BLaER1 (cell line): ENCODE measurements around the gene ANO10.
"Not testable (repeated sequence)": the region's sequence is repeated elsewhere in the genome, so short reads cannot be mapped to it uniquely, and the experiment has no call there.

Source experiments
- H3K27ac ChIP-seq: shearing (Covaris generic); formaldehyde crosslinking; 2 replicates; pipeline ENCODE4 v1.8.1; 2022
- H3K27me3 ChIP-seq: shearing (Covaris generic); formaldehyde crosslinking; 2 replicates; pipeline ENCODE4 v1.8.1; 2022
- H3K36me3 ChIP-seq: shearing (Covaris generic); formaldehyde crosslinking; 2 replicates; pipeline ENCODE4 v1.8.1; 2022
- H3K4me1 ChIP-seq: shearing (Covaris generic); formaldehyde crosslinking; 2 replicates; pipeline ENCODE4 v1.8.1; 2022
- H3K4me2 ChIP-seq: shearing (Covaris generic); formaldehyde crosslinking; 2 replicates; pipeline ENCODE4 v1.8.1; 2022
- H3K4me3 ChIP-seq: shearing (Covaris generic); formaldehyde crosslinking; 2 replicates; pipeline ENCODE4 v1.8.1; 2022
- H3K9ac ChIP-seq: shearing (Covaris generic); formaldehyde crosslinking; 2 replicates; pipeline ENCODE4 v1.8.1; 2022
- H3K9me3 ChIP-seq: shearing (Covaris generic); formaldehyde crosslinking; 2 replicates; pipeline ENCODE4 v1.8.1; 2022
- H4K20me1 ChIP-seq: shearing (Covaris generic); formaldehyde crosslinking; 2 replicates; pipeline ENCODE4 v1.8.1; 2022
- Cebpa-rat ChIP-seq: shearing (Covaris generic); IDR thresholded peaks from 2 replicates; pipeline ENCODE4 v1.8.1; 2022

The ANO10 gene

GRCh38 chr3:43485931-43486330, 135.9 kb downstream of the ANO10 start:
- H3K4me3 ChIP-seq: no peak overlapping the region
- no peak overlapping the region for H3K4me2 ChIP-seq
- H3K36me3 ChIP-seq: no peaks in the 10 kb centered on the region; the same call in 1 of the 2 replicates
- no peak overlapping the region for H3K27ac ChIP-seq
- H3K9me3 ChIP-seq: peaks cover 17% of the 10 kb centered on the region
- H4K20me1 ChIP-seq: no peaks in the 10 kb centered on the region
- no peaks in the 10 kb centered on the region for H3K27me3 ChIP-seq
- peaks cover 12% of the 10 kb centered on the region; the same call in 1 of the 2 replicates for H3K4me1 ChIP-seq
- no peak overlapping the region for H3K9ac ChIP-seq
- TF ChIP-seq Cebpa-rat: no peak

GRCh38 chr3:43484926-43485488, 136.8 kb downstream of the ANO10 start:
- Histone ChIP-seq H3K27me3 (no peaks in the 10 kb centered on the region), H4K20me1 (no peaks in the 10 kb centered on the region), H3K4me1 (peaks cover 12% of the 10 kb centered on the region; the same call in 1 of the 2 replicates), H3K9ac (no peak overlapping the region), H3K4me2 (no peak overlapping the region), H3K4me3 (no peak overlapping the region), H3K36me3 (no peaks in the 10 kb centered on the region; the same call in 1 of the 2 replicates), H3K27ac (no peak overlapping the region), H3K9me3 (peaks cover 17% of the 10 kb centered on the region)
- TF ChIP-seq Cebpa-rat: no peak

GRCh38 chr3:43481375-43481774, 140.4 kb downstream of the ANO10 start:
- no peaks in the 10 kb centered on the region; the same call in 1 of the 2 replicates for H3K36me3 ChIP-seq
- H3K9ac ChIP-seq: no peak overlapping the region
- no peak overlapping the region for H3K4me2 ChIP-seq
- TF ChIP-seq Cebpa-rat: no peak
- H3K27ac ChIP-seq: no peak overlapping the region
- H3K4me1 ChIP-seq: peaks cover 12% of the 10 kb centered on the region; the same call in 1 of the 2 replicates
- H3K9me3 ChIP-seq: peaks cover 17% of the 10 kb centered on the region
- H4K20me1 ChIP-seq: no peaks in the 10 kb centered on the region
- H3K4me3 ChIP-seq: no peak overlapping the region
- H3K27me3 ChIP-seq: no peaks in the 10 kb centered on the region

- not testable (repeated sequence) for H3K4me3 ChIP-seq, H4K20me1 ChIP-seq, H3K9ac ChIP-seq, H3K27me3 ChIP-seq, H3K27ac ChIP-seq, H3K4me2 ChIP-seq, H3K9me3 ChIP-seq, H3K36me3 ChIP-seq
- H3K4me1 ChIP-seq: peaks cover 12% of the 10 kb centered on the region; the same call in 1 of the 2 replicates
Observed at GRCh38 chr3:43478839-43479238, 143.0 kb downstream of the ANO10 start.

GRCh38 chr3:43478118-43478785, 143.6 kb downstream of the ANO10 start:
- TF ChIP-seq Cebpa-rat: no peak
- H4K20me1 ChIP-seq: no peaks in the 10 kb centered on the region
- no peaks in the 10 kb centered on the region for H3K36me3 ChIP-seq

GRCh38 chr3:43477600-43477999, 144.2 kb downstream of the ANO10 start:
- Histone ChIP-seq H3K36me3 (no peaks in the 10 kb centered on the region), H3K27me3 (no peaks in the 10 kb centered on the region), H3K4me1 (0 out of 2 replicates have a peak, but pooled peaks cover 2% of the 10 kb centered on the region), H3K27ac (no peak overlapping the region), H3K4me2 (no peak overlapping the region), H4K20me1 (no peaks in the 10 kb centered on the region), H3K4me3 (no peak overlapping the region), H3K9ac (no peak overlapping the region), H3K9me3 (no peaks in the 10 kb centered on the region)
- TF ChIP-seq Cebpa-rat: no peak

More at GRCh38 chr3:43478118-43478785, 143.6 kb downstream of the ANO10 start:
- no peaks in the 10 kb centered on the region for H3K27me3 ChIP-seq
- H3K4me3 ChIP-seq: no peak overlapping the region
- no peak overlapping the region for H3K9ac ChIP-seq
- H3K4me2 ChIP-seq: no peak overlapping the region
- no peaks in the 10 kb centered on the region for H3K9me3 ChIP-seq
- peaks cover 9% of the 10 kb centered on the region; the same call in 1 of the 2 replicates for H3K4me1 ChIP-seq
- H3K27ac ChIP-seq: no peak overlapping the region

GRCh38 chr3:43473737-43474136, 148.1 kb downstream of the ANO10 start:
- no peak overlapping the region for H3K4me3 ChIP-seq
- H3K4me1 ChIP-seq: peaks cover under 1% of the 10 kb centered on the region; the same call in 1 of the 2 replicates
- H3K9ac ChIP-seq: no peak overlapping the region
- no peaks in the 10 kb centered on the region for H4K20me1 ChIP-seq
- no peaks in the 10 kb centered on the region for H3K36me3 ChIP-seq
- no peak overlapping the region for H3K27ac ChIP-seq
- H3K9me3 ChIP-seq: no peaks in the 10 kb centered on the region
- no peaks in the 10 kb centered on the region for H3K27me3 ChIP-seq
- TF ChIP-seq Cebpa-rat: no peak
- no peak overlapping the region for H3K4me2 ChIP-seq

- no peaks in the 10 kb centered on the region for H3K9me3 ChIP-seq
- no peaks in the 10 kb centered on the region for H3K27me3 ChIP-seq
- no peak overlapping the region for H3K9ac ChIP-seq
- no peak overlapping the region for H3K4me3 ChIP-seq
- H4K20me1 ChIP-seq: no peaks in the 10 kb centered on the region
- H3K4me2 ChIP-seq: no peak overlapping the region
- H3K36me3 ChIP-seq: no peaks in the 10 kb centered on the region
- H3K4me1 ChIP-seq: peaks cover 6% of the 10 kb centered on the region
- H3K27ac ChIP-seq: no peak overlapping the region
- TF ChIP-seq Cebpa-rat: no peak
Observed at GRCh38 chr3:43473244-43473643, 148.6 kb downstream of the ANO10 start.

GRCh38 chr3:43468133-43468532, 153.7 kb downstream of the ANO10 start:
- H3K27me3 ChIP-seq: no peaks in the 10 kb centered on the region
- peaks cover 13% of the 10 kb centered on the region for H3K4me1 ChIP-seq
- H4K20me1 ChIP-seq: no peaks in the 10 kb centered on the region
- peaks cover 13% of the 10 kb centered on the region for H3K9me3 ChIP-seq
- no peak overlapping the region for H3K27ac ChIP-seq
- peak overlapping the region; percentile 53 for H3K4me2 ChIP-seq
- peaks cover 6% of the 10 kb centered on the region for H3K36me3 ChIP-seq
- no peak for TF ChIP-seq Cebpa-rat
- no peak overlapping the region for H3K4me3 ChIP-seq
- H3K9ac ChIP-seq: no peak overlapping the region

GRCh38 chr3:43465109-43465508, 156.7 kb downstream of the ANO10 start:
- H3K9me3 ChIP-seq: peaks cover 25% of the 10 kb centered on the region
- H3K4me2 ChIP-seq: no peak overlapping the region
- no peaks in the 10 kb centered on the region for H4K20me1 ChIP-seq
- no peak overlapping the region for H3K27ac ChIP-seq
- no peak overlapping the region for H3K4me3 ChIP-seq
- H3K4me1 ChIP-seq: peaks cover 13% of the 10 kb centered on the region
- no peak for TF ChIP-seq Cebpa-rat
- no peaks in the 10 kb centered on the region for H3K27me3 ChIP-seq
- peaks cover 12% of the 10 kb centered on the region for H3K36me3 ChIP-seq
- no peak overlapping the region for H3K9ac ChIP-seq

- H3K4me2 ChIP-seq, H4K20me1 ChIP-seq, H3K27ac ChIP-seq, H3K4me1 ChIP-seq, H3K9ac ChIP-seq, H3K4me3 ChIP-seq, H3K27me3 ChIP-seq: not testable (repeated sequence)
- peaks cover 25% of the 10 kb centered on the region for H3K9me3 ChIP-seq
- H3K36me3 ChIP-seq: peaks cover 12% of the 10 kb centered on the region
Observed at GRCh38 chr3:43462566-43462965, 159.2 kb downstream of the ANO10 start.
